HCEC 1CT (cell line): Measurements from ENCODE around the gene DAG1.
"Not testable (repeated sequence)": the region's sequence is repeated elsewhere in the genome, so short reads cannot be mapped to it uniquely, and the experiment has no call there.

ENCODE experiments used
- DNase-seq: peaks from one replicate; pipeline ENCODE4 v3.0.0-alpha.2; 2017

Gene DAG1

GRCh38 chr3:49470714-49471420 is 800 bp downstream of the DAG1 start:
- DNase-seq, result no peak

- no peak for DNase-seq
Measured at GRCh38 chr3:49471856-49472495, 1.9 kb downstream of the DAG1 start.

- DNase-seq, result peak; percentile 33
Measured at GRCh38 chr3:49476563-49476962, 6.5 kb downstream of the DAG1 start.

- no peak for DNase-seq
Measured at GRCh38 chr3:49482766-49483165, 12.7 kb downstream of the DAG1 start.

- DNase-seq, result no peak
Measured at GRCh38 chr3:49484471-49484870, 14.4 kb downstream of the DAG1 start.

- DNase-seq, result no peak
Measured at GRCh38 chr3:49489247-49489646, 19.2 kb downstream of the DAG1 start.

GRCh38 chr3:49492969-49493368 is 22.9 kb downstream of the DAG1 start:
- no peak for DNase-seq

- DNase-seq, result no peak
Measured at GRCh38 chr3:49493901-49494300, 23.8 kb downstream of the DAG1 start.

- DNase-seq, result no peak
Measured at GRCh38 chr3:49495023-49495422, 25.0 kb downstream of the DAG1 start.

- DNase-seq, result not testable (repeated sequence)
Measured at GRCh38 chr3:49496845-49497244, 26.8 kb downstream of the DAG1 start.

- no peak for DNase-seq
Measured at GRCh38 chr3:49497606-49498005, 27.5 kb downstream of the DAG1 start.

GRCh38 chr3:49498239-49498638 is 28.2 kb downstream of the DAG1 start:
- no peak for DNase-seq

GRCh38 chr3:49498648-49499047 is 28.6 kb downstream of the DAG1 start:
- DNase-seq, result no peak

- no peak for DNase-seq
Measured at GRCh38 chr3:49500205-49500731, 30.2 kb downstream of the DAG1 start.

- DNase-seq, result peak; percentile 95
Measured at GRCh38 chr3:49500732-49501609, 30.9 kb downstream of the DAG1 start.

- DNase-seq, result no peak
Measured at GRCh38 chr3:49501842-49502241, 31.8 kb downstream of the DAG1 start.

- DNase-seq, result no peak
Measured at GRCh38 chr3:49506906-49507305, 36.8 kb downstream of the DAG1 start.

- no peak for DNase-seq
Measured at GRCh38 chr3:49509028-49509561, 39.0 kb downstream of the DAG1 start.

- DNase-seq, result no peak
Measured at GRCh38 chr3:49511639-49512038, 41.6 kb downstream of the DAG1 start.

- no peak for DNase-seq
Measured at GRCh38 chr3:49512781-49513355, 42.8 kb downstream of the DAG1 start.

GRCh38 chr3:49513494-49514124 is 43.5 kb downstream of the DAG1 start:
- DNase-seq, result no peak

GRCh38 chr3:49518016-49518415 is 47.9 kb downstream of the DAG1 start:
- DNase-seq, result no peak
